ENCODE results near the gene KIF13A. TPM values are rescaled to one million over a fixed set of nuclear protein-coding genes. Genes with fewer than 3 reads are reported as not detected.

KIF13A gene
- total and polyA plus RNA-seq, 12 donors = 17.4 to 91.6 (median 52.3) TPM

GRCh38 chr6:17874753-17875152 lies 112.7 kb downstream of the KIF13A start:
- WGBS, 4 donors = 79 to 92% (median 81%) methylated on average over 10 of the region's 10 CpGs
- Histone ChIP-seq H3K4me1 (replicated peaks in 1 of 2) (peaks cover 12 to 22% of the 10 kb centered on the region in 2 donors), H3K4me3 (no peak overlapping the region)

GRCh38 chr6:17872908-17873307 lies 114.5 kb downstream of the KIF13A start:
- Histone ChIP-seq H3K9me3 (replicated peaks in 1 of 3) (no peaks in the 10 kb centered on the region), H3K36me3 (replicated peaks in 1 of 2) (no peaks in the 10 kb centered on the region), H3K27ac (no peak overlapping the region), H3K27me3 (no peaks in the 10 kb centered on the region), H3K4me3 (no peak overlapping the region), H3K4me1 (replicated peaks in 1 of 2) (peaks cover 22 to 30% of the 10 kb centered on the region in 2 donors)
- no peak for DNase-seq
- WGBS, 4 donors = 93 to 97% (median 95%) methylated on average over 2 of the region's 2 CpGs
- intact Hi-C loops (cut with DNase I) = no loop called here
- TF ChIP-seq POLR2A (IDR thresholded peaks at IDR 0.05) (no peak), CTCF (IDR thresholded peaks at IDR 0.05) (no peak)

More at GRCh38 chr6:17874753-17875152, 112.7 kb downstream of the KIF13A start:
- no peak for DNase-seq
- Histone ChIP-seq H3K9me3 (replicated peaks in 1 of 3) (no peaks in the 10 kb centered on the region), H3K27ac (no peak overlapping the region), H3K27me3 (no peaks in the 10 kb centered on the region), H3K36me3 (replicated peaks in 1 of 2) (no peaks in the 10 kb centered on the region)
- no peak for TF ChIP-seq POLR2A (IDR thresholded peaks at IDR 0.05)
- TF ChIP-seq CTCF (IDR thresholded peaks at IDR 0.05) = no peak
- intact Hi-C loops (cut with DNase I) = no loop called here

GRCh38 chr6:17871836-17872235 lies 115.6 kb downstream of the KIF13A start:
- no peak for DNase-seq
- 75 to 86% (median 80%) methylated on average over 3 of the region's 3 CpGs for WGBS, 4 donors
- Histone ChIP-seq H3K9me3 (replicated peaks in 1 of 3) (no peaks in the 10 kb centered on the region), H3K27me3 (no peaks in the 10 kb centered on the region), H3K27ac (peak overlapping the region in 1 of 5 donors; percentile 61), H3K36me3 (replicated peaks in 1 of 2) (no peaks in the 10 kb centered on the region), H3K4me1 (replicated peaks in 1 of 2) (peaks cover 32 to 41% of the 10 kb centered on the region in 2 donors), H3K4me3 (no peak overlapping the region)
- TF ChIP-seq CTCF (IDR thresholded peaks at IDR 0.05) (no peak), POLR2A (IDR thresholded peaks at IDR 0.05) (no peak)
- intact Hi-C loops (cut with DNase I) = no loop called here

GRCh38 chr6:17871189-17871519 lies 116.3 kb downstream of the KIF13A start:
- Histone ChIP-seq H3K36me3 (replicated peaks in 1 of 2) (no peaks in the 10 kb centered on the region), H3K4me3 (no peak overlapping the region), H3K4me1 (replicated peaks in 1 of 2) (peaks cover 37 to 47% of the 10 kb centered on the region in 2 donors), H3K9me3 (replicated peaks in 1 of 3) (no peaks in the 10 kb centered on the region), H3K27ac (no peak overlapping the region), H3K27me3 (no peaks in the 10 kb centered on the region)
- TF ChIP-seq CTCF (IDR thresholded peaks at IDR 0.05) (no peak), POLR2A (IDR thresholded peaks at IDR 0.05) (no peak)
- intact Hi-C loops (cut with DNase I) = no loop called here
- 88 to 94% (median 91%) methylated on average over 1 of the region's 1 CpG for WGBS, 4 donors
- no peak for DNase-seq
